ENCODE results near the gene PUM2. TPM values are rescaled to one million over a fixed set of nuclear protein-coding genes. Genes with fewer than 3 reads are reported as not detected.

PUM2 gene
- total and polyA plus RNA-seq, 2 of the 8 experiments (the other 6 are each of a cell fraction or from before 2014, with no cell fraction given), result 46.6 to 114 TPM

DNA sequence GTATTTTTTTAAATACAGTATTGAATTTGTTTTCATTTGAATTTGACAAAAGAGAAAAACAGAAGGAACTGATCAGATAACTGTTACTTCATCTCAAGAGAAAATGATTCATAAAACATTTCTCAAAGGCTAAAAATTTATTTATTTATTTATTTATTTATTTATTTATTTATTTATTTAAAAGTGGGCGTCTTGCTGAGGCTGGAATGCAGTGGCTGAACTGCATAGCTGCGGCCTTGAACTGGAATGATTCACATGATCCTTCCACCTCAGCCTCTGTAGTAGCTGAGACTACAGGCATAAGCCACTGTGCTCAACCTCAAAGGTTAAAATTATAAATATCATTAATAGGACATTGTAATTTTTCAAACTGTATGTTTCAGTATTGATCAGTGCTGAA lies 4.5 kb upstream of the PUM2 start:
- no peak overlapping the region for H4K5ac ChIP-seq (ENCODE audit: insufficient read length, low read depth, low read length)
- H3K23ac ChIP-seq (ENCODE audit: insufficient read length), result no peak overlapping the region
- FAIRE-seq (no peak), DNase-seq (ENCODE audit: low read depth in 1 of 2, low spot score in 2 of 2) (no peak)
- H2AFZ ChIP-seq (ENCODE audit: low read length), result no peak overlapping the region
- no peak overlapping the region for H3K27ac ChIP-seq (ENCODE audit: low read depth, low read length)
- H2BK15ac ChIP-seq (ENCODE audit: low read length), result no peak overlapping the region
- H4K20me1 ChIP-seq (replicated peaks in 1 of 2; ENCODE audit: control insufficient read depth in 1 of 2, insufficient read depth in 2 of 2, low read length in 2 of 2), result no peaks in the 10 kb centered on the region
- H3K23me2 ChIP-seq (ENCODE audit: low read depth, low read length), result peaks cover 8% of the 10 kb centered on the region
- H2BK20ac ChIP-seq (ENCODE audit: low read length), result no peak overlapping the region
- H2BK120ac ChIP-seq (replicated peaks; ENCODE audit: low read depth, low read length), result no peak overlapping the region
- H3K14ac ChIP-seq (ENCODE audit: insufficient read length), result no peak overlapping the region
- H3K56ac ChIP-seq (replicated peaks; ENCODE audit: insufficient read length, low read depth, low read length), result no peak overlapping the region
- H2AK5ac ChIP-seq (ENCODE audit: low read depth, low read length), result no peak overlapping the region
- no peaks in the 10 kb centered on the region for H3K79me1 ChIP-seq (ENCODE audit: low read depth, low read length)
- no peaks in the 10 kb centered on the region for H3K27me3 ChIP-seq (replicated peaks in 1 of 4; ENCODE audit: control insufficient read depth in 3 of 4, extremely low read depth in 1 of 4, insufficient read depth in 3 of 4, low read length in 3 of 4)
- H4K91ac ChIP-seq (replicated peaks; ENCODE audit: insufficient read length, low read length), result no peak overlapping the region
- no peak overlapping the region for H3K18ac ChIP-seq (ENCODE audit: extremely low read depth, low read length)
- ChIA-PET POLR2A (ENCODE audit: partially characterized antibody) (interaction anchor here (0.7 kb wide), 1 partner anchor 292 kb away, joined by 3 read pairs; no protein-coding TSS in a partner anchor), CTCF (ENCODE audit: partially characterized antibody) (interaction anchor here (0.5 to 4.3 kb wide), 6 partner anchors 24 to 287 kb away, joined by 3 to 24 read pairs (median 3); no protein-coding TSS in a partner anchor)
- H3K4me3 ChIP-seq (ENCODE audit: extremely low read depth in 1 of 4, insufficient read depth in 2 of 4, low read depth in 3 of 4, low read length in 4 of 4), result no peak overlapping the region
- no peak overlapping the region for H2BK12ac ChIP-seq (ENCODE audit: low read depth, low read length)
- no peaks in the 10 kb centered on the region for H3K79me2 ChIP-seq (ENCODE audit: control insufficient read depth in 1 of 2, insufficient read depth in 2 of 2, low read length in 2 of 2)
- 91% methylated on average over 2 of the region's 2 CpGs; no CpG with 5 or more reads in 1 of the 2 experiments for WGBS, 2 experiments (ENCODE audit: extremely low coverage in 1 of 2, insufficient coverage in 1 of 2, insufficient read length in 1 of 2, insufficient replicate concordance in 2 of 2, low coverage in 1 of 2, low lambda C conversion rate in 2 of 2, missing lambda C conversion rate in 1 of 2)
- no peak overlapping the region for H3K4ac ChIP-seq (replicated peaks; ENCODE audit: insufficient read length, low read depth, low read length)
- no peak overlapping the region for H3K4me2 ChIP-seq (ENCODE audit: insufficient read depth in 1 of 2, low read depth in 2 of 2, low read length in 2 of 2)
- no peak overlapping the region for H3K9ac ChIP-seq (replicated peaks in 1 of 4; ENCODE audit: extremely low read depth in 1 of 4, low read depth in 3 of 4, low read length in 3 of 4)
- H3K36me3 ChIP-seq (ENCODE audit: control insufficient read depth in 2 of 4, insufficient read depth in 4 of 4, low read length in 3 of 4), result no peaks in the 10 kb centered on the region
- H3K9me3 ChIP-seq (ENCODE audit: insufficient read depth in 2 of 2, low read depth in 1 of 2, low read length in 1 of 2), result no peaks in the 10 kb centered on the region
- H4K8ac ChIP-seq (ENCODE audit: extremely low read depth, insufficient read depth, low read length), result no peak overlapping the region
- H2BK5ac ChIP-seq (ENCODE audit: low read depth, low read length), result no peak overlapping the region
- H3K4me1 ChIP-seq (replicated peaks in 1 of 4; ENCODE audit: control insufficient read depth in 3 of 4, insufficient read depth in 4 of 4, low read length in 3 of 4), result peaks cover 3 to 11% (median 8%) of the 10 kb centered on the region in 4 experiments; a peak in 6 of 7 replicates
- TF ChIP-seq CBX8 (IDR thresholded peaks at IDR 0.05; ENCODE audit: borderline replicate concordance, low read depth, low read length) (no peak), BACH1 (IDR thresholded peaks at IDR 0.05; ENCODE audit: low read length) (no peak), TCF12 (IDR thresholded peaks at IDR 0.05; ENCODE audit: low read depth, low read length) (no peak), BRCA1 (IDR thresholded peaks at IDR 0.05; ENCODE audit: low read depth, low read length) (no peak), TAF1 (IDR thresholded peaks at IDR 0.05; ENCODE audit: low read depth, low read length) (no peak), SRF (IDR thresholded peaks at IDR 0.05; ENCODE audit: low read depth, low read length) (no peak), EP300 (IDR thresholded peaks at IDR 0.05; ENCODE audit: borderline replicate concordance in 1 of 2, low read depth in 2 of 2, low read length in 2 of 2) (no peak), POLR2A (IDR thresholded peaks at IDR 0.05; ENCODE audit: control extremely low read depth in 1 of 2, low read depth in 2 of 2, low read length in 2 of 2) (no peak), RNF2 (IDR thresholded peaks at IDR 0.05; ENCODE audit: borderline replicate concordance, low read depth, low read length, missing control alignments, poor library complexity, severe bottlenecking) (no peak)
- TF ChIP-seq, protein P1, sequence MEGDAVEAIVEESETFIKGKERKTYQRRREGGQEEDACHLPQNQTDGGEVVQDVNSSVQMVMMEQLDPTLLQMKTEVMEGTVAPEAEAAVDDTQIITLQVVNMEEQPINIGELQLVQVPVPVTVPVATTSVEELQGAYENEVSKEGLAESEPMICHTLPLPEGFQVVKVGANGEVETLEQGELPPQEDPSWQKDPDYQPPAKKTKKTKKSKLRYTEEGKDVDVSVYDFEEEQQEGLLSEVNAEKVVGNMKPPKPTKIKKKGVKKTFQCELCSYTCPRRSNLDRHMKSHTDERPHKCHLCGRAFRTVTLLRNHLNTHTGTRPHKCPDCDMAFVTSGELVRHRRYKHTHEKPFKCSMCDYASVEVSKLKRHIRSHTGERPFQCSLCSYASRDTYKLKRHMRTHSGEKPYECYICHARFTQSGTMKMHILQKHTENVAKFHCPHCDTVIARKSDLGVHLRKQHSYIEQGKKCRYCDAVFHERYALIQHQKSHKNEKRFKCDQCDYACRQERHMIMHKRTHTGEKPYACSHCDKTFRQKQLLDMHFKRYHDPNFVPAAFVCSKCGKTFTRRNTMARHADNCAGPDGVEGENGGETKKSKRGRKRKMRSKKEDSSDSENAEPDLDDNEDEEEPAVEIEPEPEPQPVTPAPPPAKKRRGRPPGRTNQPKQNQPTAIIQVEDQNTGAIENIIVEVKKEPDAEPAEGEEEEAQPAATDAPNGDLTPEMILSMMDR (IDR thresholded peaks at IDR 0.05; ENCODE audit: control extremely low read depth in 1 of 3, insufficient read depth in 1 of 3, low read depth in 1 of 3, low read length in 3 of 3), result no peak
- TF ChIP-seq, protein P2, sequence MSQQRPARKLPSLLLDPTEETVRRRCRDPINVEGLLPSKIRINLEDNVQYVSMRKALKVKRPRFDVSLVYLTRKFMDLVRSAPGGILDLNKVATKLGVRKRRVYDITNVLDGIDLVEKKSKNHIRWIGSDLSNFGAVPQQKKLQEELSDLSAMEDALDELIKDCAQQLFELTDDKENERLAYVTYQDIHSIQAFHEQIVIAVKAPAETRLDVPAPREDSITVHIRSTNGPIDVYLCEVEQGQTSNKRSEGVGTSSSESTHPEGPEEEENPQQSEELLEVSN (IDR thresholded peaks at IDR 0.05), result no peak

All from H1 (cell line).